Pancreas (tissue), 10 donors: Measurements from ENCODE around the gene HOXA6. TPM values are rescaled to one million over a fixed set of nuclear protein-coding genes. Genes with fewer than 3 reads are reported as not detected.

Experiments
- ATAC-seq, 4 donors: fragments of 200-7000 bp; cut with Tn5 transposase; one replicate each; pipeline versions ENCODE4 v1.8.0 to v1.9.1; 2020; ENCODE audit warnings: mild to moderate bottlenecking in 4 of 4, moderate library complexity in 4 of 4
- DNase-seq, 6 donors: peaks; one replicate each; pipeline ENCODE4 v3.0.0-alpha.2; 2020
- FAIRE-seq: peaks from 2 replicates; lab custom pipeline; 2012; peaks lifted over from hg19 to GRCh38; lab: Jason Lieb, UNC
- H3K27ac ChIP-seq, 4 donors: fragments of 200-600 bp; sonication (generic); 1 replicate in 3 of 4; 2 replicates in 1 of 4; pipeline versions ENCODE4 v1.5.0 to v1.8.0; 2020
- H3K27me3 ChIP-seq, 4 donors: fragments of 200-600 bp; one replicate each; pipeline ENCODE4 v1.8.0; 2021
- H3K36me3 ChIP-seq, 3 donors: fragments of 200-600 bp; sonication (generic) in 1 of 3; one replicate each; pipeline versions ENCODE4 v1.5.0 to v1.8.0; 2020 to 2021
- H3K4me1 ChIP-seq, 3 donors: fragments of 200-600 bp; one replicate each; pipeline ENCODE4 v1.8.0; 2021
- H3K4me3 ChIP-seq, 4 donors: fragments of 200-600 bp; sonication (generic) in 2 of 4; one replicate each; pipeline versions ENCODE4 v1.5.0 to v1.8.0; 2020 to 2021
- H3K9me3 ChIP-seq, 4 donors: fragments of 200-600 bp; one replicate each; pipeline ENCODE4 v1.8.0; 2021
- CTCF ChIP-seq, 4 donors: fragments of 200-600 bp; sonication (generic) in 3 of 4; IDR thresholded peaks; one replicate each; pipeline versions ENCODE4 v1.5.0 to v1.8.0; 2021; ENCODE audit warnings: antibody characterized with exemption in 4 of 4
- WGBS, 2 donors: extraction: QIAGEN DNeasy Blood & Tissue Kit; methylation state at CpG; one replicate each; pipeline ENCODE4 v1.1.7; 2013; 5-methylcytosine and 5-hydroxymethylcytosine counted together
- intact Hi-C, 3 donors: fragments of 100-400 bp; cut with DNase I; formaldehyde crosslinking; loops; one replicate each; pipeline versions ENCODE4 v1.11.1 to v1.14.2; 2022
- polyA plus RNA-seq, 2 donors: library from polyadenylated mRNA; stranded (reverse); fragments of 200-250 nt; gene quantifications; one replicate each; pipeline ENCODE4 v1.2.3, GENCODE V29; 2013
- total RNA-seq, 6 donors: library from RNA; stranded (reverse); fragmentation: NEBNext Ultra II Directional in 4 of 6; extraction: Animal tissue kit (Norgen Biotek cat#: 25700) in 4 of 6; gene quantifications; one replicate each; pipeline versions ENCODE4 v1.2.1 to v1.2.4, GENCODE V29; 2021 to 2023
- donor health status: healthy with polysubstance abuse.
- donor health status: DM: no; HTN: no; CAD: no; lungs with moderate emphysema.
- donor health status: DM: no; HTN: no; CAD: no.
- donor health status: control.
- donor health status: control.
- donor health status: Bipolar disorder and iron deficiency.
- donor health status: DM: yes; HTN: yes; CAD: no.
- donor health status: DM: no; HTN: no; CAD: no.
- donor health status: DM: no; HTN: no; CAD: no.
- donor health status: DM: yes; HTN: yes; CAD: no.

HOXA6 gene
- total and polyA plus RNA-seq, 8 donors, result 0.12 to 0.34 TPM; not detected in 6

- 8 to 16% methylated on average over 43 to 57 of the region's 57 CpGs for WGBS, 2 donors
- H3K4me1 ChIP-seq, result no peaks in the 10 kb centered on the region
- peaks cover 0 to 52% (median 2%) of the 10 kb centered on the region in 4 donors for H3K27me3 ChIP-seq
- intact Hi-C loops, result no loop called here
- H3K9me3 ChIP-seq, result no peaks in the 10 kb centered on the region
- TF ChIP-seq CTCF (IDR thresholded peaks at IDR 0.05), result no peak
- H3K36me3 ChIP-seq, result no peaks in the 10 kb centered on the region
- peak overlapping the region in 3 of 4 donors; percentile 12 to 18 (median 14) for H3K4me3 ChIP-seq
- H3K27ac ChIP-seq, result peak overlapping the region in 2 of 4 donors; percentile 16 to 69
- DNase-seq (peak in 1 of 6 donors; percentile 64), FAIRE-seq (no peak), ATAC-seq (peak in 3 of 4 donors; percentile 12 to 41 (median 16))
These were observed 34.3 kb downstream of the HOXA6 start for GRCh38 chr7:27112955-27113949.

DNA sequence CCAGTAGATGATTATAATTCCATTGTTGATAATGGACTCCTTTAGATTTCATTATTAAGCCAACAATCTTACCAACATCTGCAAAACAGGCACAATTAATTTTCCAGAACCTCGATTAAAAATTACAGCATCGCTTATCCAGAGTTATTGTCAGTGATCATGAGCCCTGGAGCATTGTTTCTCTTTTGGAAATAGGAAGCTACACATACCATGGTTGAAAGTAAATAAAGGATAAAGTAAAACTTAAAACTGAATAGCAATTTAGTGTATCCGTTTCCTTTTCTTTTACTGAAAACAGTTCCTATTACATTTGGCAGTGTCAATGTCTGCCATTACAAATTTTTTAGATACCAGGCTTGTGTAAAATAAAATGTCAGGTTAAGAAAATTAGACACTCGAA is 35.2 kb downstream of the HOXA6 start:
- no peaks in the 10 kb centered on the region for H3K4me1 ChIP-seq
- peaks cover 0 to 55% (median 3%) of the 10 kb centered on the region in 4 donors for H3K27me3 ChIP-seq
- H3K27ac ChIP-seq, result peak overlapping the region in 1 of 4 donors; percentile 69
- WGBS, 2 donors, result 32 to 42% methylated on average over 4 of the region's 4 CpGs
- H3K36me3 ChIP-seq, result no peaks in the 10 kb centered on the region
- DNase-seq, result no peak
- intact Hi-C loops, result no loop called here
- no peak overlapping the region for H3K4me3 ChIP-seq
- no peaks in the 10 kb centered on the region for H3K9me3 ChIP-seq
- FAIRE-seq, result no peak
- no peak for ATAC-seq
- no peak for TF ChIP-seq CTCF (IDR thresholded peaks at IDR 0.05)

DNA sequence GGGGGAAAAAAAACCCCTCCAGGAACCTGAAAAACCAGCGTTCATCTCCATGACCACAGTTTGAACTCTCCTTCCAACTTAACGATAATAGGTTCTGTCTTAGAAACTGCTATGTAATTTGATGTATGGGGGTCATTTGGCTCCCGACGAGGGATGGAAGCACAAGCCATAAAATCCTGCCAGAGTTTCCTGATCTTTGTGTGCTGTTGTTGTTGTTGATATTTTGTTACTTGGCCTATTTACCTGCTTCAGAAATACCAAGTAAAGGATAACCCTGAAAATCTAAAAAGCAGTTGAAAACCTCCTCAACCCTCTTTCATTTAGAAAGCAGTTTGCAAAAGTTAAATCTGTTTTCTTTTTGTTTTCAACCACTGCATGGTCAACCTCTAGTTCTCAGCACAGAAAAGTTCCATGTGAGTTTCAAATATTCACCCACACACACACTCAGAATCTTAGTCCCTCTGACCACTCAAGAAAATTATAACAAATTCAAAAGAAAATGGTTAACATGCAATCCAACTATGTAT is 35.8 kb downstream of the HOXA6 start:
- intact Hi-C loops, result no loop called here
- FAIRE-seq, result no peak
- Histone ChIP-seq H3K4me1 (no peaks in the 10 kb centered on the region), H3K27ac (no peak overlapping the region), H3K9me3 (no peaks in the 10 kb centered on the region), H3K36me3 (no peaks in the 10 kb centered on the region), H3K4me3 (no peak overlapping the region), H3K27me3 (peaks cover 0 to 55% (median 5%) of the 10 kb centered on the region in 4 donors)
- ATAC-seq, result no peak
- no peak for DNase-seq
- 13 to 14% methylated on average over 4 of the region's 4 CpGs for WGBS, 2 donors
- TF ChIP-seq CTCF (IDR thresholded peaks at IDR 0.05), result no peak

- Histone ChIP-seq H3K4me3 (no peak overlapping the region), H3K27ac (peak overlapping the region in 1 of 4 donors; percentile 18), H3K9me3 (no peaks in the 10 kb centered on the region), H3K4me1 (no peaks in the 10 kb centered on the region), H3K36me3 (no peaks in the 10 kb centered on the region), H3K27me3 (peaks cover 0 to 60% (median 6%) of the 10 kb centered on the region in 4 donors)
- TF ChIP-seq CTCF (IDR thresholded peaks at IDR 0.05), result no peak
- no peak for DNase-seq
- no peak for FAIRE-seq
- 15 to 29% methylated on average over 5 to 6 of the region's 6 CpGs for WGBS, 2 donors
- ATAC-seq, result peak in 2 of 4 donors; percentile 4 to 24
- intact Hi-C loops, result no loop called here
These were observed 36.4 kb downstream of the HOXA6 start for GRCh38 chr7:27111042-27111750.
